HG03135 (cell line): ENCODE data around the gene DNAH8.
"Not testable (repeated sequence)": the region's sequence is repeated elsewhere in the genome, so short reads cannot be mapped to it uniquely, and the experiment has no call there.

Experiments used
- ATAC-seq: cut with Tn5 transposase; IDR thresholded peaks from one replicate; pipeline ENCODE4 v1.9.1; 2021; ENCODE audit warnings: mild to moderate bottlenecking, moderate library complexity; ENCODE audit not compliant: unreplicated experiment

The DNAH8 gene

DNA sequence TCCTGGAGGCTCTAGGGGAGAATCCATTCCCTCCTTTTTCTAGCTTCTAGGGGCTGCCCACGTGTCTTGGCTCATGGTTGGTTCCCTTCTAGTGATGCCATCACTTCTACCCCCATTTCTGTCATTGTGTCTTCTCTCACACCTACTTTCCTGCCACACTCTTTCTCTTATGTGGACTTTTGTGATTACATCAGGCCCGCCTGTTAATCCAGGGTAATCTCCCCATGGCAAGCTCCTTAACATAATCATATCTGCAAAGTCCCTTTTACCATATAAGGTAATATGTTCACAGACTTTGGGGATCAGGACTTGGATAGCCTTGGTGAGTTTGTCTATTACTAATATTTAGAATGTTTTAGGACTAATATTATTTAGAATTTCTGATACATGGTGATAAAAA, 111.9 kb downstream of the DNAH8 start:
- ATAC-seq = no peak

- ATAC-seq = no peak
Observed at GRCh38 chr6:38831865-38832264, 116.8 kb downstream of the DNAH8 start.

DNA sequence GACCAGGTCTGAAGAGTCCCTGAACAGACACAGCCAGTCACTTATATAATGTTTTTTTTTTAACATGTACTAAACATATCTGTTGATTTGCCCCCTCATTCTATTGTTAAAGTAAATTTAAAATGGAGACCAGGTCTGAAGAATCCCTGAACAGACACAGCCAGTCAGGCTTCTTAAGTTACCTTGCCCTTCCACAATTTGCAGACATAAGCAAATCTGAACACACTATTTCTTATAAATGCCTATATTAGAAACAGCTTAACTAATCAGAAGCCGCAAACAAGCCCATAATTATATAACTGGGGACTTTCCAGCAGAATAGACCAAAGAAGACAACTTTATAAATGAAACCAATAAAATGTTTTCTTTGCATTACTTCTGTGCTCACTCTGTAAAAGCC, 118.2 kb downstream of the DNAH8 start:
- no peak for ATAC-seq

- ATAC-seq = no peak
Observed at GRCh38 chr6:38836585-38836984, 121.5 kb downstream of the DNAH8 start.

GRCh38 chr6:38837101-38837500, 122.0 kb downstream of the DNAH8 start:
- ATAC-seq = no peak

DNA sequence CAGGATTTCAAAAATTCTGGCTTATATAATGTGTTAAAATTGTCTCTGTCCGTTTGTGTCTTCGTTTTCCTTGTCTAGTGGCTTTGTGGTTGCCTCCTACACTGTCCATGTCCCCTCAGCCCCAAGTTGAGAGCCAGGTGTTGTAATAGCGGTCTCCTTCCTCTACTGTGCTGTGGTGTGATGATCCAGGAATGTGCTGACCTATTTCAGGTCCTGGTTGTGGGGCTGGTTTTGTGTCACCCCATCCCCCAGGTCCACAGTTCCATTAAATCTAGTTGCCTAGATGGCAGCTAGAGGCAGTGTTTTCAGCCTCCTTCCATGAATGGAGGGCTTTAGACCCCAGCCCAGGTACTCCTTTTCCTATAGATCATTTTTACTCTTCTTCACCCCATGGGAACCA, 128.7 kb downstream of the DNAH8 start:
- no peak for ATAC-seq

- no peak for ATAC-seq
Observed at GRCh38 chr6:38845931-38846330, 130.8 kb downstream of the DNAH8 start.

DNA sequence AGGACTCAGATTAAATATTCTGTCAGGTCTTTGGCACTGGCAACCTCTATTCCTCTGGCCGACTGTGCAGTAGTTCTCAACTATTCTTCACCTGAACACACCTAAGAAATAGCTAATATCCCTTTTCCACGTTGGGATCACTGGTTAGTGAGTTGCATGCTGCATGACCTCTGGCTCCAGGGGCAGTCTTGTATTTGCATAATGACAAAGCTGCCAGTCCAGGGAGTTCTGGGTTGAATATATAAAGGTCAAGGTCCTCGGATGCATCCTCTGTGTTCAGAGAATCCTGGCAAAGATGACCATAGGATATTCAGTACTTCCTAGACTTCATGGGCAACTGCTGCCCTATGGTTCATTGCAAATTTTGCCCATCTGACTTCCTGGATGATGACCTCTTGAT, 131.2 kb downstream of the DNAH8 start:
- ATAC-seq = no peak

- no peak for ATAC-seq
Observed at GRCh38 chr6:38846844-38847243, 131.7 kb downstream of the DNAH8 start.

GRCh38 chr6:38847497-38847896, 132.4 kb downstream of the DNAH8 start:
- no peak for ATAC-seq

- ATAC-seq = no peak
Observed at GRCh38 chr6:38848760-38849159, 133.6 kb downstream of the DNAH8 start.

GRCh38 chr6:38852215-38852614, 137.1 kb downstream of the DNAH8 start:
- no peak for ATAC-seq

- no peak for ATAC-seq
Observed at GRCh38 chr6:38853236-38853635, 138.1 kb downstream of the DNAH8 start.

GRCh38 chr6:38856492-38856891, 141.4 kb downstream of the DNAH8 start:
- ATAC-seq = no peak

- ATAC-seq = no peak
Observed at GRCh38 chr6:38857815-38858214, 142.7 kb downstream of the DNAH8 start.

GRCh38 chr6:38860041-38860440, 144.9 kb downstream of the DNAH8 start:
- ATAC-seq = no peak

DNA sequence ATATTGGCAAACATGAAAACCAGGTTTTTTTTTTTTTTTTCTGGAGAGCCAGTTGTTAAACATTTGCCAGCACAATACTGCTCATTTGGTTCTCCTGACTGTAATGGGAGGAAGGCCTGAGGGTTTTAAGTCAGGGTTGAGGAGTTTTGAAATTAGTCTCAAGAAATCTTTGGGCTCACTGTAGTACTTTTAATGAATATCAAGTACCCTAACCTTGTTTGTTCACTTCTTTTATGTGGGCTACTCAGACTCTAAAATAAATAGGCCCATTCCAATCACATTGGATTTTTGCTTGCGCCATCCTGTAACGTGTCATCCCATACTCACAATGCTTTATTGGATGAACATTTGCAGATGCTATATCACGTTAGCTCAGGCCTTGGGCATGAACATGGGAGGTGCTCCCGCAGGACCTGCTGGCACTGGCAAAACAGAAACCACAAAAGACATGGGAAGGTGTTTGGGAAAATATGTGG, 146.9 kb downstream of the DNAH8 start:
- ATAC-seq = no peak

GRCh38 chr6:38865521-38866174, 150.5 kb downstream of the DNAH8 start:
- ATAC-seq = no peak

GRCh38 chr6:38867726-38868125, 152.6 kb downstream of the DNAH8 start:
- ATAC-seq = no peak

GRCh38 chr6:38871741-38872568, 156.8 kb downstream of the DNAH8 start:
- no peak for ATAC-seq

DNA sequence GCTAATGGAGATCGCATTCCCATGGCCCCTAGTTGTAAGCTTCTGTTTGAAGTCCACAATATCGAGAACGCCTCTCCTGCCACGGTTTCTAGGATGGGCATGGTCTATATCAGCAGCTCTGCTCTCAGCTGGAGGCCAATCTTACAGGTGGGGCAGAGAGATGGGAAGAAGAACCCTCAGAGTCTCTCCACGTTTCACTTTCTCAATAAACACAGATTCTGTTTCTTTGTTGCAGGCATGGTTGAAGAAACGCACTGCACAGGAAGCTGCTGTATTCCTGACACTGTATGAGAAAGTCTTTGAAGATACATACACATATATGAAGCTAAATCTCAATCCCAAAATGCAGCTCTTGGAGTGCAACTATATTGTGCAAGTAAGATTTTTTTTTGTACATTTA, 157.9 kb downstream of the DNAH8 start:
- no peak for ATAC-seq

DNA sequence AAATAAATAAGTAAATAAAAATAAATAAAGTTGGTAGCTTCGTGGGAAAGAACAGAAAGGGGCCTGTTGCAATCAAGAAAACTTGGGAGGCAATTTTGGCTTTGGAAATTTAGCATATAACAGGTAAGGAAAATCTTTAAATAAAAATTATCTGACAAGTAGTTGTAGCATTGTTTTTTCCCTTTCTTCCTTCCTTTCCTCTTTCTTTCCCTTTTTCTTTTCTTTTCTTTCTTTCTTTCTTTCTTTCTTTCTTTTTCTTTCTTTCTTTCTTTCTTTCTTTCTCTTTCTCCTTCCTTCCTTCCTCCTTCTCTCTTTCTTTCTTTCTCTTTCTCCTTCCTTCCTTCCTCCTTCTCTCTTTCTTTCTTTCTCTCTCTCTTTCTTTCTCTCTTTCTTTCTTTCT, 158.7 kb downstream of the DNAH8 start:
- ATAC-seq = not testable (repeated sequence)
